GM18870 (cell line): ENCODE measurements around the gene TBC1D22A.

Experiments
- ATAC-seq: cut with Tn5 transposase; IDR thresholded peaks from one replicate; pipeline ENCODE4 v1.9.1; 2021; ENCODE audit warnings: moderate library complexity; ENCODE audit not compliant: unreplicated experiment

TBC1D22A gene

DNA sequence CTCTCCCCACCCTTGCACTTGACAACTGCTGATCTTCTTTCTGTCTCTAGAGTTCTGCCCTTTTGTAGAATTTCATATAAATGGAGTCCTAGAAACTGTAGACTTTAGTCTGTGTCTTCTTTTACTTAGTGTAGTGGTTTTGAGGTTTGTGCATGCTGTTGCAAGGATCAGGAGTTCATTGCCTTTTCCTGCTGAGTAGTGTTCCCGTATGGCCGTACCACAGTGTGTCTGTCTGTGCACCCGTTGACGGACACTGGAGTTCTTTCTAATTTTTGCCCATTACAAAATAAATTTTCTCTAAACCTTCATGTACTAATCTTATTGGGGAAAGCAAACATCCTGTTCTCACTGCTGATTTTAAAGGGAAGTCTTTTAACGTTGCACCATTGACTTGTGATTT, 138.1 kb downstream of the TBC1D22A start:
- no peak for ATAC-seq

DNA sequence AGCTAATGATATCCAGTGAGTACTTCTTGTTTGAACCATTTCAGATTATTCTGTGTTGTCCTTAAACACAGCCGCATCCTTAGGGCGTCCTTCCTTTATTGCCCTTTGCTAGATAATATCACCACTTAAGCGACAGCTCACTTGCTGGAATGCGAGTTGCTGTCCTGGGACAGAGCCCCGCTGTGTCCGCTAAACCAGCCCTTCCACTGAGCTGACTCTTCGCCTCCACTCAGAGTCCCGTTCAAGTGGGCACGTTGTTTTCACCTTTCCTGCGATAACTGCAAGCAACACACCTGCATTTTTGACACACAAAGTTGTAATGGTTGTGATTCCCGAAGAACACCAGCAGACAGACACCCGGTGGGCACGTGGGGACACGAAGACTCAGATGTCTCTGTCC, 140.0 kb downstream of the TBC1D22A start:
- ATAC-seq, result no peak

DNA sequence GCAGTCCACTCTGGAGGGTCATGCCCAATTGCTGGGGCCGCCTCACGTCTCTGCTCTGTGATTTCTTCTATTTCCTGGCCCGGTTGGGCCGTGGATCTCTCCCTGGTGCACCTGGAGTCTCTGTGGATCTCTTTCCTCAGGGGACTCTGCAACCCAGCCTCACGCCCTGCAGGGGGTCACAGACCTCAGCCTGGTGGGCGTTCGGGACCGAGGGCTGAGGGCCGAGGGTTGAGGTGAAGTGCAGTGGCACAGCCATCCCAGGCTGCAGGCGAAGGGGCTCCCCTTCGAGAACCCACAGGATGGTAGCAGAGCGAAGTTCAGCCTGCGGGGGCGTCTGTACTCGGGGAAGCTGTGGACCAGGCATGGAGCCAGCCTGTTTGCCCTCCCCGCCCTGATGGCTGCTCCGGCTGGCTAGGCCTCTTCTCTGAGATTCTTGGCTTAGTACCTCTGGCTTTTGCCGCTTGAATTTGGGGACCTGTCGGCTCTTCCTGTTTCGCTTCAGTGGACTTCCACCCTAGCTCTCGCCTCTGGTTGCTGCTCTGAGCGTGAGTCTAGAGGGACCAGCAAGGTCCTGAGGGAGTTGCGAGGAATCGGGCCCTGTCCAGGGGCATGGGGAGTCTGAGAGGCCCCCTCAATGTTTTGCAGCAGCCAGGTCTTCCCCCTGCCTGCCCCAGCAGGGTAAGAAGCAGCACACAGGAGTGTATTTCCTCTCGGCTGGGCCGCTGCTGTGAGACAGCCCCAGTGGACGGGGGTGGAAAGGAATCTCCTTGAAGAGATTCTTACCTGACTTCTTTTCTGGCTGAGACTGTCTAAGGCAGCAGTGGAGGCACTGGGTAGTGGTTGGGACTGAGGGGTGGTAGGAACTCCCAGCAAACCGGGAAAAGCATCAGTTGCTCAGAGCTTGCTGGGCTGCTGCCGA, 140.8 kb downstream of the TBC1D22A start:
- no peak for ATAC-seq

DNA sequence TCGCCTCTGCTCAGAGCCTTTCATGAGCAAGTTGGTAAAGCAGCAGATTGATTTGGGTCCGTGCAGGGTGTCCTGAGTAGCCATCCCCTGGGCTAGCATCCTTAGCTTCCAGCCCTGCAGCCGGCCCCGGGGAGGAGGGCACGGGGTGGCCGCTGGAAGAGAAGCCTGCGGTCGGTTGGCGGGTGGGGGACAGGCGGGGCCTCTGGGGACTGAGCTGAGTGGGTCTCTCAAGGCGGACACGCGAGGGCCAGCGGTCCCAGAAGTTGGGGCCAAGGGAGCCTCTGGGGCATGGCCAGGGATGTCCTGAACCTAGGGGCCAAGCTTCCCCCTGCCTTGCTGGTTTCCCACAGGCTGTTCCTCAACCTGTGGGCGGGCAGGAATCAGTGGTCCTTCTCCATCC, 143.0 kb downstream of the TBC1D22A start:
- ATAC-seq, result no peak

DNA sequence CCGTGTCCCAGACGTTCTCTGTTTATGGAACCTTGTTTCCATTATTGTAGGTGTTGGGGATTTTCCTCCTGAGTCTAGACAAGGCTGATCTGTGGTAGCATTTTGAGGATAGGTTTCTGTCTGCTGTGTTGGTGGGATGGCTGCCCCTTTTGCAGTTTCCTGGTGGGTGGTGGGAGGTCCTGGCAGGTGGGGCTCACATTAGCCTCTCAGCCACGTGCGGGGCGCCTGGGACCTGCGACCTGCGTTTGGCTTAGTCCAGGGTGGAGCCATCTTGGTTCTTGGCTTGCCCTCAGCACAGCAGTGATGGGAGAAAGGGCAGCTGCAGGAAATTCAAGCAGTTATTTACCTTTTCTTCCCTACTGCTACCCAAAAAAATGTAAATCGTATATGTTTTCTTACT, 143.4 kb downstream of the TBC1D22A start:
- no peak for ATAC-seq

DNA sequence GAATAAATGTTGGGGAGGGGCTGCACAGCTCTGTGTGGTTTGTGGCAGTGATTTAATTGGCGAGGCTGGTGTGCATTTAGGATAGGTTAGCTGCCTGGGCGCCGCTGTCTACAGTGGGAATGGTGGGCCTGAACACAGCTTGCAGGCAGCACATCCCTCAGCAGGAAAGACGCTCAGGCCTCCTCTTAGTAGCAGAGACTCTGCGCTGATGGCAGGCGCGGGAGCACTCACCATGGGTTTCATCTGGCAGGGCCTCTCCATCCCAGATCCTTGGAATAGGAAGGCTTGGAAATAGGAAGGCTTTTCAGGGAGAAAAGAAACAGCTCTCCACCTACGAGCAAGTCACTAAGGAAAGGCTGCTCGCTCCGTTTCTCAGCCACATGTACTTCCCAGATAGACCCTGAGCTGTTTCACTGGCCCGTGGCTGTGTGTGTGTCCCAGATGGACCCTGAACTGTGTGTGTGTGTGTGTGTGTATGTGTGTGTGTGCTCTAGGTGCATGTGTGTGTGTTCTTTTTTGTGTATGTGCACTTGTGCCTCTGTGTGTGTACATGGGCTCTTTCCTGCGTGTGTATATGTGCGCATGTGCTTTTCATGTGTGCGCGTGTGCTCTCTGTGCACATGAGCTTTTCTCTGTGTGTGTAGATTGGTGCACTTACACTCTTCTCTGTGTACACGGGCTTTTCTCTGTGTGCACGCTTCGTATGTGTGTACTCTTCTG, 144.0 kb downstream of the TBC1D22A start:
- ATAC-seq, result no peak

DNA sequence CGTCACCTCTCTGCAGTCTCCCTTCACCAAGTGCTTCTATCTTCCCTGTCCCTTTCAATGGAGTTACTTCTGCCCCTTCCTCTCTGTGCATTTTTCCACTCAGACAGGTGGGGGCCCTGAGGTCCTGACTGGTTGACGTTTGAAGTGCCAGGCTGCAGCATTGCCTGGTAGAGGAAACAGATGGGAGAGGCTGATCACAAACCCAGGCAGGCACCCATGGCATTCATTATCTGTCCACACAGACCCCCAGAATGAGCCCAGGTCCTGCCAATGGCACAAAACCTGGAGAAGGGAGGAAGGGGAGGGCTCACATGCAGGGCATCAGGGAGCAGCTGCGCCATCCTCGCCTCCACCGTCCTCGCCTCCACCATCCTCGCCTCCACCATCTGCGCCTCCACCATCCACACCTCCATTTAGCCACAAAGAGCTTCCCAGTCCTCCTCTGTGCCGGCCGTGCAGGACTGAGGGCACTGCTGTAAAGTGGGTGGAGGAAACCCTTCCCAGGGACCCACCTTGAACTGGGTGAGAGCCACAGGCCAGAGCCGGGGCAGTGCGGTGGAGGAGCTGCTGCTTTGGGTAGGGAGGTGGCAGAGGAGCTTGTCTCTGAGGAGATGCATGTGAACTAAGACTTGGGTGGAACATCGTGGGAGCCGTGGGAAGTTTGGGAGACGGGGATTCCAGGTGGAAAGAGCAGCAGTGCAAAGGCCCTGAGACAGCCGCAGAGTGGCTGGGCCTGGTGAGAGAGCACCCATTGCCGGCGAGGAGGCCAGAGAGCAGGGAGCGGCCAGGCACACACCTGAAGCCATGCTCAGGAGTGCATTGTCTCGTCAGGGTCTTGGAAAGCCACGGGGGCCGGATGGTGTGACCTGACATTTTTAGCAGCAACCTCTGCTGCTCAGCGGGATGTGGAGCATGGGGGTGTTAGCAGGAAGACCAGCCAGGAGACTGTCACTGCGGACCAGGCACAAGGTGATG, 145.1 kb downstream of the TBC1D22A start:
- no peak for ATAC-seq

DNA sequence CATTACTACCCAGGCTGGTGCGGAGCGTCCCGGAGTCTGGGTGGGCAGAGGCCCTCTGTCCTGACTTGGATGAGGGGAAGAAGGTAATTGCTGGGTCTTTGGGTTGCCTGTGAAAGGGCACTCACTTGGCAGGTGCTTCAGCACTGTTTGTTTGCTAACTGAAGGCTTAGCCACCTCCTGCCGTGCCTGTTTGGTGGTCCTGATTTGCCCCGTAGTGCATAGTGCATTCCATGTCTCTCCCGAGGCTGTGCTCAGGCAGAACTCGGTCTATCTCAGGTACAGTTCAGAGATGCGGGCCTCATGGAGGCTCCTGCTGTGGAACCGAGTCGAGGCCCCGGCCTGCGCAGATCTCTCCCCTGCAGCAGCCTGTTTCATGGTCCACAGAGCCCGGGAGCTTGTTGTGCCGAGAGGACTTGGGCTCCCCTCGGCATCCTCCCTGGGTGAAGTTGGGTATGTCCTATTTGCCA, 146.2 kb downstream of the TBC1D22A start:
- no peak for ATAC-seq

DNA sequence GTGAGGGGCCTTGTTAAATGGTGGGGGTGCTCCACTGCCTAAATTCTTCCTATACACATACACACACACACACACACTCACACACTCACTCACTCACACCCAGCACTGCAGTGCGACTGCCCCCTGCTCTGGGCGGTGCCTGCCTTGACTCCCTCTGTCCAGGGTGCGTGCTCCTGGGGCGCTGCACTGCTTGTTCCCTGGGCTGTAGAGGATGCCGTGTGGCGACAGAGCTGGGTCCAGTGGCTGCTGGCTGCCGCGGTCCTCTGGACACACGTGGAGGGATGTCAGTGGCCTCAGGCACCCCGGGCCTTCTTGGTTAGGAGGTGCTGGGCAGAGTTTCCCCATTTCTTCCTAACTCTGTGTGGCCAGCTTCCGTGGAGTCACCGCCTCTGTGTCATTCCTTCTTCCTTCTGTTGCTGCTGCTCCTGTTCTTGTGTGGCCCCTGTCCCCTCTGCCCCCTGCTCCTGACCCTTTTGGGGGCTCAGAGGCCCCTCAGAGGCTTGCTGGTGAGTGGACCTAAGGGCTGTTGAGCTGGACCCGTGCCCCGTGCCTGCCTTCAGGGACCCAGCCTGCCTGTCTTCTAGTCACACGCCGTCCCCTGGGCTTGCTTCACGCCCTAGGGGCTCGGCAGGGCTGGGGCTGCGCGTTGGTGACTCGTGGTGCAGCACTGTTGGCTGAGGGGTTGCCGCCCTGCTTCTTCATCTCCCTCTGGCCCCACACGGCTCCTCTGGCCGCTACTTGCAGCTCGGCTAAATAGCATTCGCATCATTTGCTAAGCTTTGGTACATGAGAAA, 147.0 kb downstream of the TBC1D22A start:
- no peak for ATAC-seq

DNA sequence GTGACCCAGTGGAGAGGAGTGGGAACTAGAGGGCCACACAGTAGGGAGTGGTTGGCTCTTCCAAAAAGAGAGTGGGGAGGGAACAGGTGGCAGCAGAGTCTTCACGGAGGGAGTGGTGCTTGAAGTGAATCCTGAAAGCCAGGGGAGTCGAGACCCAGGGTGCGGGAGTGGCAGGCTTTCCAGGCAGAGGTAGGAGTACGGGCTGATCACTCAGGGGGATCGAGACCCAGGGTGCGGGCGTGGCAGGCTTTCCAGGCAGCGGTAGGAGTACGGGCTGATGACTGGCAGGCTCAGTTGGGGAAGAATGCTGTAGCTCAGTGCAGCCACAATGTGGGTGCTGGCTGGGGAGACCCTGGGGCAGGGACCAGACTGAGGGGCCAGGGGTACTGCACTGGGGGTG, 148.2 kb downstream of the TBC1D22A start:
- no peak for ATAC-seq

DNA sequence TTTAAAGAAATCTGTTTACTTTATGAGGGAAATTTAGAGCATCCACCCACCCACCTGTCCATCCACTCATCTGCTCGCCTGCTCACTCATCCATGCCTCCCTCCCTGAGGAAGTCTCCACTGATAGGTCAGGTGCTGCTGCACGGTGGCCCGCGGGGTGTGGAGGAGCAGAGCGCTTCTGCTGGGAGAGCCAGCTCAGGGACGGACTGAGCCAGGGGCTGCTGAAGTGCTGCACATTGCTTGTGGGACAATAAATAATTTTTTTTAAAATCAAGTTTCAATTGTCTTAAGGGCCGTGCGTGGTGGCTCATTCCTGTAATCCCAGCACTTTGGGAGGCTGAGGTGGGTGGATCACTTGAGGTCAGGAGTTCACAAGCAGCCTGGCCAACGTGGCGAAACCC, 148.9 kb downstream of the TBC1D22A start:
- no peak for ATAC-seq

DNA sequence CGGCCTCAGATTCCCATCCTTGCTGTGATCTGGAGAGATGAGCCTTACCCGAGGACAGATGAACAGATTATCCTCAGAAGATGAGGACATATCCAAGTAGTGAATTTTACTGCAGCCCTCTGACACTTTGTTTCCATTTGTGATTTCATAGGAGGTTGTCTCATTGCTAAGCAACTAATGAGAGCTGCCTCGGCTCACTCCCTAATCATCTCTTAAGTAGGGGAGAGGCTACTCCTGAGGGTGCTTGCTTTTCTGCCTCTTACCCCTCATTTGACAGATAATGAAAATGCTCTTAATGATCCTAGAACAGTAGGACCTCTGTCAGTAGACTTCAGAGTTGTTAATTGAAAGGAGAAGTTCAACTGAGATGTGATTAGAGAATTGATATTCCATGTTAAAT, 150.9 kb downstream of the TBC1D22A start:
- ATAC-seq, result no peak

DNA sequence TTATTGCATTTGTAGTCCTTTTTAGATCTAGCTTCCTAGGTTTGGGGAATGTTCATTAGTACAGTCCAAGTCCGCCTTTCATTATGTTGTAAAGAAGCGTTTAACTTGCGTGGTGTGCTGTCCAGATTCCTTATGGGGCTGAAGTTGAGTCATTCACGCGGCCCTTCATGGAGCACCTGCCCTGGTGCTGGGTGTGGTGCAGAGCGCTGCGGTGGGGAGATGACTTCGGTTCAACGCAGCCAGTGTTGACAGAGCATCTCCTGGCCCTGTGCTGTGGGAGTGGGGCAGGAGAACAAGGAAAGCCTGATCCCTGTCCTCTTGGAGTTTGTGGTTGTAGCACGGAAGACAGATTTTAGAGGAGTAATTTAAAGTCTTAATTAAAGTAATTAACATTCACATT, 152.0 kb downstream of the TBC1D22A start:
- ATAC-seq, result no peak

DNA sequence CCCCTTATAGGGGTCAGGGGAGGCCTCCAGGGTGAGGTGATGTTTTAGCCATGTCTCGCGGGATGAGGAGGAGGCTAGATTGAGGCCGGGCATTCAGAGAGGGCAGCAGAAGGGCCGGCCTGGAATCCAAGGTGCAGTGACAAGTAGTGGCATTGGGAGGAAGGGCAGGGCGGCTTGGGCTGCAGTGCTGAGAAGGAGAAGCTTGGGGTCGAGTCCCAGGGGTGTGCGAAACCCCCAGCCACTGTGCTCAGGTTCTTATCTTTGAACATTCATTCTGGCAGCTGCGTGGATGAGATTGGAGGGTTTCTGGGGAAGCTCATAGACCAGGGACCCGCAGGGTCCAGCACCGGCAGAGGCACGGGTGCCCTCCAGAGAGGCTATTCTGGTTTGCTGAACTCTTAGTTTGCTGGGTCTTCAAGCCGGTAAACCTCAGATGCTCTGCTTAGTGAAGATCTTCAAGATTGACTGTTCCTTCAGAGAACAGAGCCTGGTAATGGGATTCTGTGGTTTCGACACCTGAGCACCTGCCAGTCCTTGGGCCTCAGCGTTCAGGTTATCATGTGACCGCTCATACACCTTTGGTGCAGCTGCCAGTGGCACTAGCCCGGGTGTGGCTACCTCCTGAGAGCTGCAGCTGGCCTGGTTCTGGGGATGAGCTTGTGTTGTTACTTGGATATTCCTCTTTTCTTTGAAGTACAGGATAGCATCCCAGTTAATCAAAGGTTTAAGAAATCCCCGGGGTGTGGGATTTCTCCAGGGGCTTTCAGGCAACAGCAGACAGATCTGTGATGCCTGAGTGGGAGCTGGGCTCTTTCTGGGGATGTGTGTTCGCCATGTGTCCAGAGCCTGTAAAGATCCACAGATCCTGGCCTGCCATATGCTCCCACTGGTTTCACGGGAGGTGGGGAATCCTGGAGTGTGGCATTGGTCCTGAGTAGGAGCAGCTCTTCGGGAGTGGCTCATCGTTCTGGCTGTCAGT, 152.8 kb downstream of the TBC1D22A start:
- no peak for ATAC-seq

DNA sequence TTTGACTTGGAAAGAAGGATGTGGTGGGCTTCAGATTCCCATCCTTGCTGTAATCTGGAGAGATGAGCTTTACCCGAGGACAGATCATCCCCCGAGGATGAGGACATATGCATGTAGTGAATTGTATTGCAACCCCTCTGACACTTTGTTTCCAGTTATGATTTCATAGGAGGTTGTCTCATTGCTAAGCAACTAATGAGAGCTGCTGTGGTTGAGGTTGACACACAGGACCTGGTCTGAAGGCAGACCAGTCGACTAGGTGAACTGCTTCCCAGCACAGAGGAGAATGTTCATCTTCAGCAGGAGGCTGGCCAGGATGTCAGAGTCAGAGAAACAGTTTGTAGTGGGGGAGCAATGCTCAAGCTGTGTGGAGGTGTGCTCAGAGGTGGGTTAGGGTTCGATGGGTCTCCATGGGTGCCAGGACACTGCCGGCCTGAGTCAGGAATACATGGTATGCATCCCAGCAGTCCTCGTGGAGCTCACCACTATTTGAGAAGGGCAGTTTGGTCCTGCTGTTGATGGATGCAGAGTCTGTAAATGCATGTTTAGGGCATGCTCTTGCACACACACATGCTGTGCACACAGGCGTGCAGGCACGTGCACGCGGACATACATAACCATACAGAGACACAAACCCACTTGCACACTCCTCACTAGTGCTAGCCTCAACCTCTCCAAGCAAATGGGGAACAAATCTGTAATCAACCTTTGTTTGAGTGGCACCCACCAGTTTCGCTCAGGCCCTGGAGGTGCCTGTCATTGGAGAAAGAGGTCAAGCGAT, 153.7 kb downstream of the TBC1D22A start:
- ATAC-seq, result no peak

DNA sequence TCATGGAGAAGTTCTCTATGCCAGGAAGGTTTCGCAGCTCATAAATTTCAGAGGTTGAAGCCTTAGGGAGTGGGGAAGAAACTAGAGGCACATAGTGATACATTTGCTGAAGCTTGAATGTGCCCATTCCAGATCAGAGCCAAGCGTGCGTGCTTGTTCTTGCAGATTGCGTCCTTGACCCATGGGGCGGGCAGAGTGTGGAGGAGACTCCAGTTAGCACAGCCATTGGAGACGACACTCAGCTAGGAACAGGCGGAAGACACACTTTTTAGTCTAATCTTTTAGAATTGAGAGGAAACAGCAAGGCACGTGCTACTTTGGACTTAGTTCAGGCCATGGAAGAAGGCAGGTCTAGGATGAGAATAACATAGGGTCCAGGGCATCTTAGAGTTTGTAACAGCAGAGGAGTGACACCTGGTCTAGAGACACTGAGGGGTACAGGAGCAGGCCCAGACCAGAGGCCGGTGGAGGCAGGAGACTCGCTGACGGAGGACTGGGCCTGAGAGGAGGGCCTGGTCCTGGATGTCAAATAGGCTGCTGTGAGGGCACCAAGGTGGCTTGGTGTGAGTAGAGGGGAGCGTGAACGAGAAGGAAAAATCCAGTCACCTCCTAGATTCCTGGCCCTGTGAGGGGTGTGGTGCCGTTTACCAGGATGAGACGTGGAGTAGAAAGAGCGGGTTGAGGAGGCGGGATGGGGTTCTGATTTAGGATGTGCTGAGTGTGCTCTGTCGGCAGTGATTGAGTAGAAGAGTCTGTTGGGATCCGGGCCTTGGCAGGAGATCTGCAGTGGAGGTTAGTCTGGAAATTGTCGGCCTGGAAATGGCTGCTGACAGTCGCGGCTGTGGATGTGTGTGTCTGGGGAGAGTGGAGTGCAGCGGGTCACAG, 154.7 kb downstream of the TBC1D22A start:
- no peak for ATAC-seq

DNA sequence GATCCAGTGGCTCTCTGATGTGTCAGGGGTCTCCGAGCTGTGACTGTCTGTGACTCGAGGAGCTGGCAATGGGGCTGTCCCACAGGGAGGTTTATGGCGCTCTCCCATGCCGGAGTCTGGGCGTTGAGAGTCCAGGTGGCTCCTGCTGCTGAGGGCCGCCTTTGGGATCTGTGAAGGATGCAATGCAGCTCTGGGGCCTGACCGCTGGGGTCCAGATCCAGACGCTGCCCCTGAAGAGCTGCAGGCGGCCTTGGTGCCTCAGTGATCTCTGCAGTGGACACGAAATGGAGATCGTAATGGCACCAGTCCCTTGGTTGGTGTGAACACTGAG, 155.3 kb downstream of the TBC1D22A start:
- no peak for ATAC-seq
